Measurements from ENCODE around the gene LBH. TPM values are rescaled to one million over a fixed set of nuclear protein-coding genes. Genes with fewer than 3 reads are reported as not detected.

LBH gene
- total RNA-seq, 1 donor from 2014 or later: 19.8 TPM

DNA sequence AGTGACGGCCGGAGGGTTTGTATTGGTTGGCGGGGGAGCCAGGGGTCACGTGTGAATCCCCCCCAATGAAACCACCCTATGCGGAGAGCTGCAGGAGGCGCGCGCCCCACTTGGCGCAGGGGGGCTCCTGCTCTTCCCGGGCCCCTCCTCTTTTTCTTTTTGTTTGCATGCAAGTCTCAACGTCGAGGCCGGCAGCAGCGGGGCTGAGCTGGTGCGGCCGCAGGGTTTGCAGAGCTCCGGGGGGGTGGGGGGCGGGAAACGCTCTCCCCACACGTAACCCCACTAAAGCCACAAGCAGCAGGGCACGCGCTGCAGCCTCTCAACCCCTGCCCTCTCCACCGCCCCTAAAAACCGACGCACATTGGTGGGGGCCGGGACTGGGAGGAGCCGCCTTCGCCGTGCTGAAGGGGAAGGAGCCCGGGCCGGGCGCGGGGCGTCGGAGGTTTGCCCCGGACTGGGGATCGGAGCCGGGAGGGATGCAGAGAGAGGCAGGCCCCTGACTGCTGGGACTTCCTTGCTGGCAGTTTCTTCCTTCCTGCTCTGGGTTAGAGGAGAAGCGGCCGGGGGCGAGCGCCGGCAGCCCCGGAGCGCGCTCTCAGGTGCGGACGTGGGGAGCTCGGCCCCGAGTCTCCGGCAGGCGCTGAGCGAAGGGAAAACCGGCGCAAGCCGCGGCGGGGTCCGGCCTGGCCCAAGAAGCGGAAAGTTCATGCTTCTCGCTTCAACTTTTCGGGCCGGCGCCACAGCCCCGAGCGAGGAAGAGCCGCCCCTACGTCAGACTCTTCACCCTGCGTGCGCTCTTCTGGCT, 864 bp downstream of the LBH start:
- intact Hi-C loops (cut with DNase I): no loop called here
- ATAC-seq (peak; percentile 16), DNase-seq (ENCODE audit: low spot score) (peak; percentile 69)

DNA sequence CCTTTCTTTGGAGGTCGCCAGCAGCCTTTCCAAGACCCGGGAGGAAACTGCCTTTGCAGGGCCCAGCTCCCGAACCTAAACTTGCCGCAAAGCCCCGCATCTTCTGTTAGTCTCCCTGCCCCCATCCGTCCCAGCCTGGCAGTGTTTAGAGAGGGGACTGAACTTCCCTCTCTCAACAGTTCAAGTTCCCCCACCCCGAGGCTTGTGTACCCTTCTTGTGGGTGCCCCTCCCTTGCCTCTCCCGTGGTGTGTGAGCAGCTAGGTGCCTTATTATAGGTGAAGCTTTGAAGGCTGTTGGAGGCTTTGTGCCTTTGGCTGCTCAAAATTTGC, 1.4 kb downstream of the LBH start:
- DNase-seq (ENCODE audit: low spot score): no peak
- ATAC-seq: no peak
- intact Hi-C loops (cut with DNase I): no loop called here

DNA sequence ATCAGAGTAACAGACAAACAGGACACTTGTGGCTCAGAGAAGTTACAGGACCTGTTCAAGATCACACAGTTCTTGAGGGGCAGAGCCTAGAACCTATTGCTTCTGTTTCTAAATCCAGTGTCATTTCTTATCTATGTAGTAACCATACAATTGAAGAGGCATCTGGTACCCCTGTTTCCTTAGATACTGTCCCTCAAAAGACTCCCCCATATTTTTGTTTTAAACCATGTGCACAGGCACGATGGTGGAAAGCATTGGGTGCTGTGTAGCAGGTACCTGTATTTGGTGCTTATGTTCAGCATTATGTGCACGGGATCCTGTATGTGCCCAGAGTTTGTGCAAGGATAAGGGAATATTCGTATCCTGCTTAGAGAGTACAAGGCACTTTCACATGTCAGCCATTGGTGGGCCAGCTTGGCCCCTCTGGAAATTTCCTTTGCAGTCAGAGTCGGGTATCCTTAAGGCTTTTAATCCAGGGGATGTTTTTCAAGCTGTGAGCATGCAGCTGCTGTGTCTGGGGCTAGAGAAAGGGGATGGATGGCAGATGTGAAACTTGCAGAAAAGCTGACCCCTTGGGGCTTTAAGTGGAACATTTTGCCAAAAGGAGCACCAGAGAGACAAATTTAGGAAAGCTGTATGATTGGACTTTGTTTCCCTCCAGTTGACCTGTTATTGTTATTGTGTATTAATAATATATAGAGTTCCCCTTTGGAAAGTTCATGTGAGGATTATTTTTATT, 2.1 kb downstream of the LBH start:
- ATAC-seq: no peak
- peak; percentile 18 for DNase-seq (ENCODE audit: low spot score)
- intact Hi-C loops (cut with DNase I): no loop called here

DNA sequence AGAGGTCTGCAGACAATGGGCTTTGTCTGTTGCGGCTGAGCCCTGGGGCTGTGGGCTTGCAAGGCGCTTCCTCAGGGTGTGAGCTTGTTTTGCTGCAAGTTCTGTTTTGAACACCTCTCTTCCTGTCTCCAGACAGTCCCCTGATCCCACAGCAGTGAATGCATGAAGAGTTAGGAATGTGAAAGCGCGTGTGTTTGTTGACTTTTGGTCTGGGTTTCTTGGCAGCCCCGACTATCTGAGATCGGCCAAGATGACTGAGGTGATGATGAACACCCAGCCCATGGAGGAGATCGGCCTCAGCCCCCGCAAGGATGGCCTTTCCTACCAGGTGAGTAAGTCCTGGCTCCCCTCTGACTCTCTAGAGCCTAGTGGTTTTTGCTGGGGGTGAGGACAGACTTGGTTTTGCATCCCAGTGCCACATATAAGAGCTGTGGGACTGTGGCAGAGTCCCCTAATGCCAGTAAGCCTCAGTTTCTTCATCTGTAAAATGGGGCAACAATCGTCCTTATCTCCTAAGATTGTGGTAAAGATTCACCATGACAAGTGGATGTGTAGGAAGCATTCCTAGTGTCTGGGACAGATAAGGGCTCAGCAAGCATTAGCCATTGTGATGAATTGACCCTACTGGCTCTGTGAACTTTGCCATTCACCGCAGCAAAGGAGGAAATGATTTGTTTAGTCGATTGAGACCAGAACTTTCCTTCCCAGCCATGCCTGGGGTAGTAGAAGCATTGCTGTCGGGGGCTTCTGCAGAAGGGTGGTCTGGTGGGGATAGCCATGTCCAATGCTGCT, 3.0 kb downstream of the LBH start:
- intact Hi-C loops (cut with DNase I): no loop called here
- DNase-seq (ENCODE audit: low spot score) (peak; percentile 64), ATAC-seq (peak; percentile 24)

DNA sequence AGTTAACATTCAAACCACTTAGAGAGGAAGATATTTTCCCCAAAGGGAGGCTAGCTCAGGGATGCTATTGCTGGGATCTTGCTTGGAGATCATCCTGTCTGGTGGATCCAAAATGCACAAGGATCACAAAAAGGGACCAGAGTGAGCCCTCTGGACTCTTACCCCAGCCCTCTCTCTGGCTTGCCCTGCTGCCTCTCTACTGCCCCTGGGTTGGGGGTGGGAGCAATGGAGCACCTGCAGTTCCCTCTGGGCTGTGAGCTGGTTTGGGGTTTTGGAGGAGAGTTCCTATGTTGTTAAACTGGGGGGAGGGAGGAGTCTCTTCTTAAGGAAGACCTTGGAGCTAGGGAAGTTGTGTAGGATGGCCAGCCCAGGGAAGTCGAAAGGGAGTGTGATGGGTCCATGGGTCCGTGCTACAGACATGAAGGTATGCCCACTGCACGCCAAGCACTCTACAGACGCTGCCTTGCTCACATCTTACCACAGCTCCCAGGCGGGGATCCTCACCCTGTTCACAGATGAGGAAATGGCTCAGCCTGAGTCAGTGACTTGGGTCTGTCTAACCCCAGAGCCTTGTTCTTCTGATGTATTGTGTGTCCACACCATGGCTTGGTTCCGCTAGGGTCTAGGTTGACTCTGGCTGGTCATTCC, 3.8 kb downstream of the LBH start:
- DNase-seq (ENCODE audit: low spot score): peak; percentile 35
- ATAC-seq: no peak
- intact Hi-C loops (cut with DNase I): no loop called here

DNA sequence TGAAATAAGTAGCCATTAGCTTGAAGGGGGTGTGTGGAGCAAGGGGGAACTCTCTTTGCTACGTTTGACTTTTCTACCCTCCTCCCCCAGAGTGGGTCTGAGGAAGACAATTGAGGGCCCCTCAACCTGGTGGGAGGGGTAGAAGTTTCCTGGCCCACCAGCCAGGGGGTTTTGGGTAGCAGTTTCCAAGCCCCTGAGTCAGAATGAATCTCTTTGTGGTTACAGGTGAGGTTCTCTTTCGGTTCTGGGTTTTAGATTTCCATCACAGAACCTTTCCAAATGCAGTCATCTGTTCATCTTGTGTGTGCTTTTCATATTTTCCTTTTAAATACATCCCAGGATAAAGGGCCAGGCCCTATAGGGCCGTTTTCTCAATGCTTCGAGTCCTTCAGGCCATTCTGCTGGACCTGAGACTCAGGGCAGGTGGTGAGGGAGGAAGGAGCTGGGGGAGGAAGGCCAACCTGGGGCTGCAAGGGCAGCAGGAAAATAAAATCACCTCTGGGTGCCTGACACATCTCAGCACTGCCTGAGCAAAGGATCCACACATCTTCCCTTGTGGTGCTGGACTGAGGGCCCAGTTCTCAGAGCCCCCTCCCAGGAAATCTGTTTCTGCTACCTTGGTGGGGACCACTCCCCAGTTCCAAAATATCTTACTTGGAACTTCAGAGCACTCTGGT, 4.7 kb downstream of the LBH start:
- intact Hi-C loops (cut with DNase I): no loop called here
- ATAC-seq (no peak), DNase-seq (ENCODE audit: low spot score) (no peak)

DNA sequence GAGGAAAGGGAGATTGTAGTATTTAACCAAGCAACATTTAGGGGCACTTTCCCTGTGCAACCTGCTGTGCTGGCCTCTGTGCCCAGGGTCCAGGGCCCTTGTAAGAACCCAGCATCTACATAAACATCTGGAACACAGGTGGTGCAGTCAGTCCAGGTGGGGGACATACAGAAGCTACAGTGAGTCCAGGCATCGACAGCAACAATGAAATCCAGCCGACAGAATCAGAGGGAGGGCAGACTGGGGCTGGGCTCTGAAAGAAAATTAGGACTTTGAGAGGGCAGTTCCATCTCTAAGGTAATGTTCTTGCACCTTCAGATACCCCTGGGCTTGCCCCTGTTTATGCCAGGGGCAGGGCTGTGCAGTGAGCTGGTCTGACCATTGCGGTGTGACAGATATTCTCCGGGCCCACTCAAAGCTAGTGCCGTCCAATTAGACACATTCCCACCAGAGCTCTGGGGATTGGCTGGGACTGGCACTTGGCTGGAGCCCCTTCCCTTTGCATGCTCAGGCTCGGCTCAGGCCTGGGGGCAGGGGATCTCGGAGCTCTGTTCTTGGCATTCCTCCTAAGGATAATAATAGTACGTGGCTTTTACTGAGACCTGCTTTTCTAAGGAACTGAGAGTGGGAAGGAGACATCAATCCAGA, 5.4 kb downstream of the LBH start:
- ATAC-seq: no peak
- intact Hi-C loops (cut with DNase I): no loop called here
- no peak for DNase-seq (ENCODE audit: low spot score)

DNA sequence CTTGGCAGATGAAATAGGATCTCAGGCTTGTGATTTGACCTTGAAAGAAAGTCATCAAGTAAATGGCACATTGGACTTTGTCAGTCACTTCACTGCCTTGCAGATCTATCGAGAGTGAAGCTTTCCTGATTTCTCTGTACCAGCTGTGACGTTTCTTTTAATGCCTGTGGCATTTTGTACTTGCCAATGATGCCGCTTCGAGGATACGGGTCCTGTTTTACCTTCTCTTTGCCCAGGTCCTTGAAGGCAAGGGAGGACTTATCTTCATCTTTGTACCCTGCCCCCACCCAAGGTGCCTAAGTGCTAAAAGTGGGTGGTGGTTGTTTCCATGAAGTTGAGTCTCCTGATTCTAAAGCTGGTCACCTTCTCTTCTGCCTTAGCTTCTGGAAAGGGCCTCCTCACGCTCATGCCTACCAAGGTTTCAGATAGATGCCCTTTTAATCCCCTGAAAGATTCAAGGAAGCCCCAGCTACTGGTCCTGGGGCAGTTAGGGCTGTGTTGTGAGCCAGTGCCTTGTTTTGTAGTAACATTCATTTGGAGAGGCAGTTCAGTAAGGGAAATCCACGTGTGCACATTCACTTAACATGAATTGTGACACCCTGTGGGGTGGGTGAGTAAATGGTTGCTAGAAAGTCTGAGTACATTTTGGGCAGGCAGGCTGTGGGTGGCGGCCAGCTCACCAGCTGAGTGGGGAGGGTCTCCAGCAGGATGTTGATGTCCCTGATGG, 6.1 kb downstream of the LBH start:
- no peak for ATAC-seq
- intact Hi-C loops (cut with DNase I): no loop called here
- no peak for DNase-seq (ENCODE audit: low spot score)

DNA sequence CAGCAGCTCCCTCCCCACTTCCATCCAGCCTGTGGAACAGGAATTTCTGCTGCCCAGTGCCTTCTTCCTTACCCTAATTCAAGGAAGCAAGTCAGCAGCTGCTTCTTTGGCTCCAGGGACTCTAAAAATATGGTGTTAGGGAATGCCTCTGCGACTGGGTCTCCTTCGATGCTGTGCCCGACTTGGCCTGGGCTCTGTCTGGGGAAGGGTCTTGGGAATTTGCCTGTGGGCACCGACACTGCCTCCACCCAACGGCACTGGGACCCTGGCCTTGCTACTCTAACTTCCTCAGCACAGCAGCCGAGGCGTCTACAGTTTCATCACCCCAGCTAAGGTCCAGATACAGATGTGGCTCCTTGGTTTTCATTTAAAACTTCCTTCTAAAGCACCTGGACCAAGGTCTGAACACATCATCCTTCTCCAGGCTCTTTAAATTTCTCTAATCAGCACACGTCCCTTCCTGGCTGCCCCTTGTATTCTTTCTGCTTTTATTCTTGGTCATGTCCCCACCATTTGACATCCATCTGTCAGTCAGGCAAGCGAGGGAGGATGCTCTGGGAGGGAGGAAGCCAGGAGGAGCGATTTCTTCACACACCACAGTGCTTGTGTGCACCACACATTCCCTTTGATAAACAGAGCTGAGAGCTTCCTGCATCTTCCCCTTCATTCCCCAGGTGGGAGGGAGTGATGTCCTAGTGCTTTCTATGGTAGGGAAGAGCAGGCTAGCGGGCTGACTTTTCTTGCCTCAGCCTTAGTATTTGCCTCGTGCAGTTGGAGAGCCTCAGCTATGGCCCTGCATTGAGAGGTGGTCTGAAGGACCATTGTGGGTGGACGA, 6.8 kb downstream of the LBH start:
- DNase-seq (ENCODE audit: low spot score) (no peak), ATAC-seq (no peak)
- intact Hi-C loops (cut with DNase I): no loop called here

DNA sequence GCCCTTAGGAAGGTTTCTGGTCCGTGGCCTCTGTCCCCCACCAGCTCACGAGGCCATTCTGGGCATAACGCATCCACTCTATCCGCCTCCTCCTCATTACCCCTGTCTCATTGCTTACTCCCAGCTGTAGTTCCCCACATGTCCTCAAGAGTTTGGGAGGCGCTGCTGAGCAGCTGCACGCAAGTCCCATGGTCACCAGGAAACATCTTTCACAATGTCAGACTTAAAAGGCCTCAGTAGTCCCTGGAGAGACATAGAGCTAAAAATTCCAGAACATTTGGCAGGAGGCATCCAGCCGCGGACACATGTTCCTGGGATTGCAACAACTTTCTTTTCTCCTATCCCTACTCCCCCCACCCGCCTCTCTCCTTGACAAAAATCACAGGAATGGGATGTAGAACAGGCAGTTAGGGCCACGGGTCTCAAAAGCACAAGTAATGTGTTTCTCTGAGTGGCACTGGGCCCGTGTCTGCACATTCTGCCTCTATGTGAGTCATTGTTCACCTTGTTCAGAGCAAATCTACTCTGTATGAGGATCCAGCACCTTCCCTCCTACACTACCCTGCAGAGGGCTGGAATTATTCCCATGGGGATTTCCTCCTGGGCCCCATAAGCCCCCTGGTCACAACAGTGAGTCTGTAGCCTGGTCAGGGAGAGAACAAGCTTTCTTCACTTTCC, 8.1 kb downstream of the LBH start:
- peak; percentile 80 for DNase-seq (ENCODE audit: low spot score)
- intact Hi-C loops (cut with DNase I): no loop called here
- peak; percentile 95 for ATAC-seq

DNA sequence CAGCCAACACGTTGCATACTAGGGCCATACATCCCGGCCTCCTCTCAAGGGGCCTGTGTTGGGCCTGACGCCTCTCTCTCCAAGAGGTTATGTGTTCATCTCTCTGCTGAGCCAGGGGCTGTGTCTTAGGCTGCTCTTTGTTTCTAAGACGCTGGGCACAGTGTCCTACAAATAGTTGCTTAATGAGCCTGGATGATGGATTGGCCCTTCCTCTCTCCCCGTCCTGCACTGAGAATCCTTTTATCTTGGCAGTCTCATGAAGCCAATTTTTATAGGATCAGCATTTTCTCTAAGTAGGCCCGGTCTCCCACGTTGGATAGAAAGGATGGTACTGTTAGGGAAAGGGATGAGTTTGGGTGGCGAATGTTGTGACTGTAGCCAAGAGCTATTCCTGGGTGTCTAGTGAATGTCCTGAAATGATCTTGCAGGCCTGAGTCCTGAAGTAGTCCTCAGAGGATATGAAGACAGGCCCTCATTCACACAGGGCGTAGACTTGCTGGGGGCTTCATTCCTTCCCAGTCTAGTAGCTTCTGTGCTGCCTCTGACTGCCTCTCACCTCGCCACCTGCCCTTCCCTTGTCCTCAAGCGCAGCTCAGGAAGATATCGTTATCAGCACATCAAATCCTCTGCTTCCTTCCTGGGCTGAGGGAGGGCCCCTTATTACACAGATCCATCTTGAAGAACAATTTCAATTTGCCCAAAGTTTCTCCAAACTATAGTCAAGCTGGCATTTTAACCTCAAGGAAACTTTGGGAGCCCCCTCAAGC, 8.8 kb downstream of the LBH start:
- intact Hi-C loops (cut with DNase I): no loop called here
- DNase-seq (ENCODE audit: low spot score): peak; percentile 43
- peak; percentile 64 for ATAC-seq

DNA sequence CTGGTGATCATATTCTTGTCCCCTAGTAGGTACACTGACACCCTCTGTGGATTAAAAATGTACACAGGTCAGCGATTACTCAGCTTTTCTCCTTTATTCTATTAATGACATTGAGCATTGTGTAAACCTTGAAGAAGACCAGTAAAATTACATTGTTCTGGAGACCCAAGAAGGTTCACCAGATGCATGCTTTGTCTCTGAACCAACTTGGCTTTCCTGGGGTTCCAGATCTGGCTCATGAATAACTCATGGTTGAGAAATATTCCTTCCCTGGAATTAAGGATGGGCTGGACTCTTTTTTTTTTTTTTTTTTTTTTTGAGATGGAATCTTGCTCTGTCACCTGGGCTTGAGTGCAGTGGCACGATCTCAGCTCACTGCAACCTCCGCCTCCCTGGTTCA, 11.9 kb downstream of the LBH start:
- intact Hi-C loops (cut with DNase I): no loop called here
- DNase-seq (ENCODE audit: low spot score): no peak
- no peak for ATAC-seq

DNA sequence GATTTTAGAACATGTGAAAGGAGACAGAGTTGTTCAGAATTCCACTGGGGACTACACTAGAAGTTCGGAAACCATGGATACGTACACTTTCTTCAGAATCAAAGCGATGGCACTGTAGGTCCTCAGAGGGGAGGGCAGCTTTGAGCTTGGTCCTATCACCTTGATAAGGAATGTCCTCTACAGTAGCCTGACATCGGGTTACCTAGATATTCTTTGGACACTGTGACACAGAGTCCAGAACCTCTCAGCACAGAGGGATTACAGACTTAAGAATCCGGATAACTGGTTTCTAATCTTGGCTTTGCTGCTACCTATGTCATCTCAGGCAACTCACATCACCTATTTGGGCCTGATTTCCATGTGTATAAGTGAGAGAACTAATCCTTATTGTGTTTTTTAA, 14.0 kb downstream of the LBH start:
- DNase-seq (ENCODE audit: low spot score) (no peak), ATAC-seq (no peak)
- intact Hi-C loops (cut with DNase I): no loop called here

DNA sequence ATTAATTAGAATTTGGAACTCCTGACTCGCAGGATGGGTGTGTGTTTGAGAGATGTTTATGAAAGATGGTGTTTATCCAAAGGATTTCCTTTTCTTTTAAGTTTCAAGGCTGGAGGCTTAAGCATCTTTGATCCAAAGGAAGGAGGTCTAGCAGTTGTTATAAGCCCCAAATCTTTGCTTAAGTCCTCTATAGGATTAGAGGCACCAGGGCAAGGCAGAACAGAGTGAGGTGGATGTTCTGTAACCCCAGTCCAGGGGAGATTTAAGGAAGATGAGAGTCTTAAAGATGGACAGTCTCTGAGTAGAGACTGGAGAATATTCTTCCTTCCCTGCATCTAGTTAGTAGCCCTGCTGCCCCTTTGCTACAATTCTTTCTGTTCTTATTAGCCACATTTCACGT, 17.5 kb downstream of the LBH start:
- ATAC-seq (no peak), DNase-seq (ENCODE audit: low spot score) (no peak)
- intact Hi-C loops (cut with DNase I): no loop called here

DNA sequence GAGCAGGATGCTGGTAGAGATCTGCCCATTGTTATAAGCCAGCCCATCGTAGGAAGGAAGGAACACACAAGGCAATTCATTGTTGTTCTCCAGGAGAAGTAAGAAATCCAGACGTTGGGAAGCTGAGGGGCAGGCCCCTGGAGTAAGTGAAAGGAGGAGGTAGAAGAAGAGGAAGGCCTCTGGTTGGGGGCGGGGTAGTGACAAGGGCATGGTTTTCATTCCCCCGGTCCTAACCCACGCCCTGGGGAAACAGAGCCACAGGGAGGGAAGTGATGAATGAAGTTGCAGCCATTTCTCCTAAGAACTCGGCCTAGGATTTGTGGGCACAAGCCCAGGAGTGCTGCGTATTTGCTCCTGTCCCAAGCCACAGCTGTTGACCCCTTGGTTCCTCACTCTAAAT, 18.0 kb downstream of the LBH start:
- intact Hi-C loops (cut with DNase I): no loop called here
- peak; percentile 51 for DNase-seq (ENCODE audit: low spot score)
- ATAC-seq: no peak

DNA sequence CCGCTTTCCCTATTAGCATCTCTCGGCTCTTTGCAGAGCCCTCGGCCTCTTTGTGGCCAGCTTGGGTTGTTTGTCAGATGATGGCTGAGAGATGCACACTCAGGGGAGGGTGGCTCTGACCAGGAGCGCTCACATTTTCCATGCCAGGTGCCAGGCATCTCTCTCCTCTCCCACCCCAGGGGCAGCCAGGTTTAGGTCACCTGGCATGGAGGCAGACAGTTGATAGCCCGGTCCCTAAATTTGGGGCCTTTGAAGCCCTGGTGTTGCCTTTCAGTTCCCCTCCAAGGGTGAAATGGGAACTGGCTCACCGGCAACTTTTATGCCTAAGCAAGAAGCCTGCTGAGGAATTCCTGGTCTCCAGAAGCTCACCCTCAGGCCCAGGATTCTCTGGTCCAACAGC, 19.1 kb downstream of the LBH start:
- ATAC-seq (no peak), DNase-seq (ENCODE audit: low spot score) (peak; percentile 32)
- intact Hi-C loops (cut with DNase I): no loop called here
